H9 (cell line): ENCODE data around the gene MLIP. TPM values are rescaled to one million over a fixed set of nuclear protein-coding genes. Genes with fewer than 3 reads are reported as not detected.

ENCODE experiments used
- DNase-seq: peaks from one replicate; pipeline ENCODE4 v3.0.0-alpha.2; 2017
- H2AFZ ChIP-seq: one replicate; pipeline ENCODE4 v1.6.1; 2013; ENCODE audit warnings: mild to moderate bottlenecking, low read length, control low read depth, moderate library complexity
- H2AK5ac ChIP-seq: 2 replicates; pipeline ENCODE4 v1.6.1; 2013; ENCODE audit warnings: low read length, control low read depth, mixed read lengths; ENCODE audit not compliant: insufficient read length
- H2BK120ac ChIP-seq: one replicate; pipeline ENCODE4 v1.6.1; 2013; ENCODE audit warnings: low read depth, mild to moderate bottlenecking, low read length, control low read depth, inconsistent platforms; ENCODE audit not compliant: poor library complexity, severe bottlenecking
- H2BK12ac ChIP-seq: 2 replicates; pipeline ENCODE4 v1.6.1; 2013; ENCODE audit warnings: low read length, control low read depth, mixed read lengths, low read depth; ENCODE audit not compliant: insufficient read length
- H2BK15ac ChIP-seq: 2 replicates; pipeline ENCODE4 v1.6.1; 2013; ENCODE audit warnings: low read depth, low read length, control low read depth
- H2BK20ac ChIP-seq: one replicate; pipeline ENCODE4 v1.6.1; 2013; ENCODE audit warnings: low read depth, mild to moderate bottlenecking, low read length, control low read depth, inconsistent platforms; ENCODE audit not compliant: poor library complexity, severe bottlenecking
- H2BK5ac ChIP-seq: 2 replicates; pipeline ENCODE4 v1.6.1; 2013; ENCODE audit warnings: low read length, control low read depth, mixed read lengths; ENCODE audit not compliant: insufficient read length
- H3K14ac ChIP-seq: 2 replicates; pipeline ENCODE4 v1.6.1; 2013; ENCODE audit warnings: low read length, control low read depth; ENCODE audit not compliant: insufficient read depth
- H3K18ac ChIP-seq: 2 replicates; pipeline ENCODE4 v1.6.1; 2013; ENCODE audit warnings: low read depth, mild to moderate bottlenecking, mixed read lengths, low read length, control low read depth; ENCODE audit not compliant: insufficient read length
- H3K23ac ChIP-seq: 2 replicates; pipeline ENCODE4 v1.6.1; 2013; ENCODE audit warnings: low read length, control low read depth, mixed read lengths, low read depth; ENCODE audit not compliant: insufficient read length
- H3K23me2 ChIP-seq: 2 replicates; pipeline ENCODE4 v1.6.1; 2013; ENCODE audit warnings: low read depth, mild to moderate bottlenecking, mixed read lengths, low read length, control low read depth; ENCODE audit not compliant: insufficient read length, poor library complexity, severe bottlenecking
- H3K27ac ChIP-seq: 2 replicates; pipeline ENCODE4 v1.5.1; 2013; ENCODE audit warnings: low read length, control low read depth, mixed read lengths, low read depth; ENCODE audit not compliant: insufficient read length
- H3K27me3 ChIP-seq: 2 replicates; pipeline ENCODE4 v1.6.1; 2013; ENCODE audit warnings: low read length, control low read depth, inconsistent platforms; ENCODE audit not compliant: insufficient read depth
- H3K4ac ChIP-seq: 2 replicates; pipeline ENCODE4 v1.6.1; 2013; ENCODE audit warnings: low read depth, mild to moderate bottlenecking, control low read depth, inconsistent platforms, low read length, moderate library complexity
- H3K4me1 ChIP-seq: 2 replicates; pipeline ENCODE4 v1.6.1; 2013; ENCODE audit warnings: low read length, control low read depth, inconsistent platforms; ENCODE audit not compliant: insufficient read depth
- H3K4me2 ChIP-seq: 2 replicates; pipeline ENCODE4 v1.6.1; 2013; ENCODE audit warnings: low read length, control low read depth, mixed read lengths; ENCODE audit not compliant: insufficient read length, insufficient read depth
- H3K56ac ChIP-seq: 2 replicates; pipeline ENCODE4 v1.6.1; 2013; ENCODE audit warnings: low read depth, mild to moderate bottlenecking, mixed read lengths, low read length, control low read depth; ENCODE audit not compliant: insufficient read length
- H3K79me1 ChIP-seq: 2 replicates; pipeline ENCODE4 v1.6.1; 2013; ENCODE audit warnings: low read depth, mild to moderate bottlenecking, moderate library complexity, low read length, control low read depth, inconsistent platforms; ENCODE audit not compliant: insufficient read depth, poor library complexity, severe bottlenecking
- H3K79me2 ChIP-seq: 2 replicates; pipeline ENCODE4 v1.6.1; 2013; ENCODE audit warnings: low read length, control low read depth, inconsistent platforms; ENCODE audit not compliant: insufficient read depth
- H3K9ac ChIP-seq: 2 replicates; pipeline ENCODE4 v1.6.1; 2013; ENCODE audit warnings: low read length, control low read depth, mixed read lengths; ENCODE audit not compliant: insufficient read length; ENCODE audit errors: extremely low read depth
- H3K9me3 ChIP-seq: one replicate; pipeline ENCODE4 v1.6.1; 2013; ENCODE audit warnings: low read depth, low read length, inconsistent platforms; ENCODE audit not compliant: control insufficient read depth
- H3T11ph ChIP-seq: one replicate; pipeline ENCODE4 v1.6.1; 2013; ENCODE audit warnings: mild to moderate bottlenecking, low read length, control low read depth, inconsistent platforms
- H4K20me1 ChIP-seq: one replicate; pipeline ENCODE4 v1.6.1; 2013; ENCODE audit not compliant: control insufficient read depth, insufficient read length, insufficient read depth
- H4K5ac ChIP-seq: 2 replicates; pipeline ENCODE4 v1.6.1; 2013; ENCODE audit warnings: low read depth, mild to moderate bottlenecking, mixed read lengths, low read length, control low read depth; ENCODE audit not compliant: insufficient read length
- H4K8ac ChIP-seq: replicated peaks from 2 replicates; pipeline ENCODE4 v1.6.1; 2013; ENCODE audit warnings: low read length, control low read depth, mixed read lengths, low read depth; ENCODE audit not compliant: insufficient read length
- H4K91ac ChIP-seq: 2 replicates; pipeline ENCODE4 v1.6.1; 2013; ENCODE audit warnings: low read depth, mild to moderate bottlenecking, moderate library complexity, mixed read lengths, low read length, control low read depth; ENCODE audit not compliant: insufficient read length
- H3K27ac Mint-ChIP-seq, 3 experiments: 2 replicates in 2 of 3; 3 replicates in 1 of 3; pipeline ENCODE4 v1.8.0; 2020 to 2021; ENCODE audit warnings: mixed read lengths in 3 of 3, mild to moderate bottlenecking in 1 of 3, moderate library complexity in 1 of 3
- H3K27me3 Mint-ChIP-seq: 2 replicates; pipeline ENCODE4 v1.8.0; 2021; ENCODE audit warnings: low read depth, mild to moderate bottlenecking, moderate library complexity, mixed read lengths
- H3K36me3 Mint-ChIP-seq, 3 experiments: 2 replicates in 2 of 3; 3 replicates in 1 of 3; pipeline ENCODE4 v1.8.0; 2020 to 2021; ENCODE audit warnings: low read depth in 3 of 3, mixed read lengths in 3 of 3; ENCODE audit not compliant: insufficient read depth in 1 of 3
- H3K4me1 Mint-ChIP-seq, 2 experiments: 2 replicates each; pipeline ENCODE4 v1.8.0; 2020; ENCODE audit warnings: mixed read lengths in 2 of 2
- H3K4me3 Mint-ChIP-seq, 2 experiments: 2 replicates in 1 of 2; 3 replicates in 1 of 2; pipeline ENCODE4 v1.8.0; 2020 to 2021; ENCODE audit warnings: mild to moderate bottlenecking in 2 of 2, mixed read lengths in 2 of 2, moderate library complexity in 1 of 2
- H3K9me3 Mint-ChIP-seq, 2 experiments: 2 replicates in 1 of 2; 3 replicates in 1 of 2; pipeline ENCODE4 v1.8.0; 2020; ENCODE audit warnings: mild to moderate bottlenecking in 2 of 2, mixed read lengths in 2 of 2, moderate library complexity in 1 of 2
- WGBS: extraction: QIAGEN DNeasy Blood & Tissue Kit; methylation state at CpG from one replicate; pipeline ENCODE4 v1.1.7; 2013; ENCODE audit warnings: missing lambda C conversion rate, low lambda C conversion rate, mixed read lengths; ENCODE audit not compliant: insufficient read length; ENCODE audit errors: extremely low coverage; 5-methylcytosine and 5-hydroxymethylcytosine counted together
- total RNA-seq: library from RNA; stranded (reverse); gene quantifications from 2 replicates; pipeline ENCODE4 v1.2.1, GENCODE V29; 2021
- TF ChIP-seq, protein P1 (sequence below): fragments of 200-600 bp; sonication (generic); conservative IDR thresholded peaks from 3 replicates; pipeline ENCODE4 v1.8.0; 2021; ENCODE audit warnings: antibody characterized with exemption, mild to moderate bottlenecking

Gene MLIP
- total RNA-seq, 1 experiment from 2014 or later = not detected

DNA sequence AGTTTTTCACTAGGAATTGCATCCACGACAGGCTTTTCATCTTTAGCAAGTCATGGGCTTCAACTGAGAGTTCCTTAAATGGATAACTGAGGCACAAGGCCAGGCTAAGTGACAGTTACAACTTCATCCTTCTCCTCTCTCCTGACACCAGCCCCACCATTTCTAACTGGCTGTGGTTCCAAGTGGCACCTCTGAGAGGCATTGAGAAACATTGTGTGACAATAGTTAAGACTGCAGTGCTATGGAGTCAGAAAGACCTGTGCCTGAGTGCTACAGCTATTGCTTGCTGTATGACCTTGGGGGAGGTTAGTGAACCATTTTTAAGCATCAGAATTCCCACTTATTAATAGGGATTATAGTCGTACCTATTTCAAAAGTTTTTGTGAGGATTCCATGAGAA, 26.2 kb upstream of the MLIP start:
- 0 out of 5 replicates have a peak, but pooled peaks cover 0 to 2% of the 10 kb centered on the region in 2 experiments for H3K9me3 Mint-ChIP-seq
- no CpG with 5 or more reads among the region's 2 CpGs for WGBS
- H3K27me3 Mint-ChIP-seq = no peaks in the 10 kb centered on the region
- H3K36me3 Mint-ChIP-seq = no peaks in the 10 kb centered on the region
- H3K23ac ChIP-seq = no peak overlapping the region
- no peak overlapping the region for H3K27ac ChIP-seq
- H4K20me1 ChIP-seq = no peaks in the 10 kb centered on the region
- no peak overlapping the region for H3K4ac ChIP-seq
- no peaks in the 10 kb centered on the region for H3K4me1 Mint-ChIP-seq
- no peak overlapping the region for H3K27ac Mint-ChIP-seq
- no peaks in the 10 kb centered on the region for H3K79me1 ChIP-seq
- H3K27me3 ChIP-seq = no peaks in the 10 kb centered on the region
- no peak overlapping the region for H3K4me2 ChIP-seq
- H3K14ac ChIP-seq = no peak overlapping the region
- H3K56ac ChIP-seq = no peak overlapping the region
- no peak overlapping the region for H2BK15ac ChIP-seq
- no peak overlapping the region for H2BK5ac ChIP-seq
- no peak overlapping the region for H2BK20ac ChIP-seq
- no peak for DNase-seq
- H2AK5ac ChIP-seq = no peak overlapping the region
- no peaks in the 10 kb centered on the region for H3K9me3 ChIP-seq
- H3K79me2 ChIP-seq = no peaks in the 10 kb centered on the region
- H3K18ac ChIP-seq = no peak overlapping the region
- H3K23me2 ChIP-seq = no peaks in the 10 kb centered on the region
- no peak overlapping the region for H4K91ac ChIP-seq
- H4K5ac ChIP-seq = no peak overlapping the region
- no peak overlapping the region for H3K4me3 Mint-ChIP-seq
- H3T11ph ChIP-seq = no peak overlapping the region
- TF ChIP-seq, protein P1, sequence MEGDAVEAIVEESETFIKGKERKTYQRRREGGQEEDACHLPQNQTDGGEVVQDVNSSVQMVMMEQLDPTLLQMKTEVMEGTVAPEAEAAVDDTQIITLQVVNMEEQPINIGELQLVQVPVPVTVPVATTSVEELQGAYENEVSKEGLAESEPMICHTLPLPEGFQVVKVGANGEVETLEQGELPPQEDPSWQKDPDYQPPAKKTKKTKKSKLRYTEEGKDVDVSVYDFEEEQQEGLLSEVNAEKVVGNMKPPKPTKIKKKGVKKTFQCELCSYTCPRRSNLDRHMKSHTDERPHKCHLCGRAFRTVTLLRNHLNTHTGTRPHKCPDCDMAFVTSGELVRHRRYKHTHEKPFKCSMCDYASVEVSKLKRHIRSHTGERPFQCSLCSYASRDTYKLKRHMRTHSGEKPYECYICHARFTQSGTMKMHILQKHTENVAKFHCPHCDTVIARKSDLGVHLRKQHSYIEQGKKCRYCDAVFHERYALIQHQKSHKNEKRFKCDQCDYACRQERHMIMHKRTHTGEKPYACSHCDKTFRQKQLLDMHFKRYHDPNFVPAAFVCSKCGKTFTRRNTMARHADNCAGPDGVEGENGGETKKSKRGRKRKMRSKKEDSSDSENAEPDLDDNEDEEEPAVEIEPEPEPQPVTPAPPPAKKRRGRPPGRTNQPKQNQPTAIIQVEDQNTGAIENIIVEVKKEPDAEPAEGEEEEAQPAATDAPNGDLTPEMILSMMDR = no peak
- no peak overlapping the region for H2BK12ac ChIP-seq
- H2BK120ac ChIP-seq = no peak overlapping the region
- H3K4me1 ChIP-seq = no peaks in the 10 kb centered on the region
- no peak overlapping the region for H4K8ac ChIP-seq
- no peak overlapping the region for H3K9ac ChIP-seq
- no peak overlapping the region for H2AFZ ChIP-seq
